Measurements from ENCODE around the gene DRC7. TPM values are rescaled to one million over a fixed set of nuclear protein-coding genes. Genes with fewer than 3 reads are reported as not detected.
A peak's percentile ranks its signal among the peaks of the same experiment; 100 is the strongest.

The DRC7 gene
- total and polyA plus RNA-seq, 9 of the 15 experiments (the other 6 are each of a cell fraction or from before 2014, with no cell fraction given), result 0.04 to 0.33 (median 0.12) TPM; not detected in 3

- TF ChIP-seq CXXC5 (CRISPR knock-in tag; IDR thresholded peaks at IDR 0.05) (peak; percentile 53; the same call in 1 of the 2 replicates), ZNF589 (CRISPR knock-in tag; IDR thresholded peaks at IDR 0.05; ENCODE audit: low read depth) (no peak; the same call in 1 of the 2 replicates), RNF2 (IDR thresholded peaks at IDR 0.05) (no peak), ZNF12 (CRISPR knock-in tag; IDR thresholded peaks at IDR 0.05) (peak; percentile 42; the same call in 1 of the 2 replicates), SRF (CRISPR knock-in tag; IDR thresholded peaks at IDR 0.05) (no peak), IRF9 (tag; IDR thresholded peaks at IDR 0.05) (peak; percentile 74; the same call in 1 of the 2 replicates), KLF16 (IDR thresholded peaks at IDR 0.05) (peak; percentile 39; the same call in 1 of the 2 replicates), RCOR1 (IDR thresholded peaks at IDR 0.05; ENCODE audit: borderline replicate concordance in 1 of 2, low read depth in 2 of 2, low read length in 2 of 2) (peak in 1 of 2 experiments; percentile 86; a peak in 2 of 4 replicates), POLR3A (IDR thresholded peaks at IDR 0.05; ENCODE audit: borderline replicate concordance, extremely low read depth, insufficient read depth, insufficient read length) (no peak), NBN (IDR thresholded peaks at IDR 0.05; ENCODE audit: low read depth) (no peak), ELF1 (tag; IDR thresholded peaks at IDR 0.05) (no peak), FOXP4 (CRISPR knock-in tag; IDR thresholded peaks at IDR 0.05; ENCODE audit: borderline replicate concordance) (no peak), TEAD1 (CRISPR knock-in tag; IDR thresholded peaks at IDR 0.05) (no peak), GTF3C2 (IDR thresholded peaks at IDR 0.05; ENCODE audit: borderline replicate concordance, extremely low read depth, insufficient read length) (no peak), HBP1 (CRISPR knock-in tag; IDR thresholded peaks at IDR 0.05) (no peak), ZNF79 (CRISPR knock-in tag; IDR thresholded peaks at IDR 0.05; ENCODE audit: low read depth) (no peak), ATF4 (CRISPR knock-in tag; IDR thresholded peaks at IDR 0.05) (peak; percentile 33; the same call in 1 of the 2 replicates), ZBTB8A (IDR thresholded peaks at IDR 0.05; ENCODE audit: partially characterized antibody) (no peak)
Observed at GRCh38 chr16:57675741-57676551, 18.7 kb upstream of the DRC7 start (continued).
